LNCAP (cell line): ENCODE data around the gene PDPN.
A peak's percentile ranks its signal among the peaks of the same experiment; 100 is the strongest.

Experiments
- CTCF ChIP-seq: fragments of 450-650 bp; IDR thresholded peaks from 2 replicates; pipeline ENCODE4 v1.5.1; 2017; ENCODE audit warnings: mild to moderate bottlenecking

The PDPN gene

DNA sequence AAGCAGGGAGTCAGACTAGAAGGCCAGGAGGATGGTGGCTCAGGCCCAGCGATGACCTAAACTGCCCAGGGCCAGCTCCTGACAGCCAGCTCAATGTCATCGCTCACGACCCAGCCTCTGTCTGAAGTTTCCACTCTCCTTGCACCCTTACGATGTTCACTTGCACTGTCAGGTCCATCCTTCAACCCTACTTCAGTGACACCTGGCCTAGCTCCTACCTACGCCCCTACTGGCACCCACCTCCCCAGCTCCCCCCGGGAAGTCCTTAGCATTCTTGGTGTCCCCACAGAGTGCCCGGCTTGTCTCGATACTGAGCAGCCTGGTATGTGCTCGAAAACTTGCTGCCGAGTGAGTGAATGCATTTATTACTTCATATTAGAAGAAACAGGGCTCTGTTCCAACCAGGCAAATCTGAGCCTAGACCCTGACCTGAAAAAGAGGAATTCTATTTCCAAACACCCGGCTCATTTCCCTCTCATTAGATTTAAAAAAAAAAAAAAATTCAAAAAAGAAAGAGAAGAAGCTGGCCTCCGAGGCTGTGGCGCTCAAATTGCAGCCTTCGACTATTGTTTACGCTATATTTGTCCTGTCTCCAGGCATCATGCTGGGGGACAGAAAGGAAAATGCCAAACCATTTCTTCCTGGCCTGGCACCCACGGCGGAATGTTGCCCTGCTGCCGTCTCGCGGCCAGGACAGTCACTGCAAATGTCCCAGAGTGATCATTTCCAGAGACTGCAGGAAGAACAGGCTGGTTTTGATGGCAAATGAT lies 40.0 kb upstream of the PDPN start:
- peak; percentile 86 for TF ChIP-seq CTCF

DNA sequence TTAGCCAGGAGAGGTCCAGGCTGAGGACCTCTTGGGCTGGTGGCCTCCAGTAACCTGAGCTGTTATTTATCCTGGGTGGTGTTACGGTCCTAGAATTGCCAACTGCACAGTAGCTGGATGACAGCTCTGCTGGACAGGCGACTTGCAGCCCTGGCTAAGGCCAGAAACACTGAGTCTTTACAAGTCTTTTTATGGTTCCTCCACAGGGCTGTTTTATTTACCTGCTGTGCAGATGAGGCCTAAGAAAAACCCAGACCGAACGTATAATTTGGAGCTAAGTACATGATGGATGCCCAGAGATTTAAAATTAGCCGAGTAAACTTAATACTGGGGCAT lies 39.4 kb upstream of the PDPN start:
- TF ChIP-seq CTCF, result no peak; the same call in none of the 2 replicates

DNA sequence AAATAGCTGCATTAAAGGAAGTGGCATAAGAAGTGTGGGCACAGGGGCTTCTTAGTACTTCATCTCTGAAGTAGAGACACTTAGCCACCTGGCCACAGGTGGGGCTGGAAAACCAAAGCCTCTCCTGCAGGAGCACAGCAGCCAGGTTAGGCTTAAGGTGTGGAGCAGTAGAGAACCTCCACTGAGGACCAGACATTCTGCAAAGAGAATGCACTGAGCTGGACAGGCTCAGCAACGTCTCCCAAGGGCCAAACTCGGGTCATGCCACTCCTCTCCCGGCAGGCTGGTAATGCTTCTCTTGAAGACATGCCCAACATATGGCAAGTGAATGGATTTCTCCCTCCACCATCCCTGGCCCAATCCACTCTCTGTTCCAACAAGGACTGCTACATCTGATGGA lies 36.8 kb upstream of the PDPN start:
- TF ChIP-seq CTCF, result no peak

DNA sequence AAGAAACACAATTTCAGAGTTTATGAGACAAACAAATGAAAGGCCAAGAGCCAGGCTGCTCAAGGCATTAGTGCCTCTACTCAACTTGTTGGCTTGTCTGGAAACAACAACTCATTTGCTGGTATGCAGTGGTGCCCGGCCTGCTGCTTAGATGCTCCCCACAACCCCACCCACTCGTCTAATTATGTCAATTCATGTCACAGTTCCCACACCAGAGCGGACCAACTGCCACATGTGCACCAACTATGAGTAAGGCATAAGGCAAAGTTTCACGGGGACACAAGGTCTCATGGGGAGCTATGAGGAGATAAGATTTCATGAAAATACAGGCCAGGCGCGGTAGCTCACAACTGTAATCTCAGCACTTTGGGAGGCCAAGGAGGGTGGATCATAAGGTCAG lies 35.4 kb upstream of the PDPN start:
- no peak for TF ChIP-seq CTCF

- no peak for TF ChIP-seq CTCF
These were observed 34.6 kb upstream of the PDPN start for GRCh38 chr1:13549021-13549420.

GRCh38 chr1:13549521-13549920 lies 34.1 kb upstream of the PDPN start:
- no peak for TF ChIP-seq CTCF

- no peak for TF ChIP-seq CTCF
These were observed 33.0 kb upstream of the PDPN start for GRCh38 chr1:13550663-13551062.

DNA sequence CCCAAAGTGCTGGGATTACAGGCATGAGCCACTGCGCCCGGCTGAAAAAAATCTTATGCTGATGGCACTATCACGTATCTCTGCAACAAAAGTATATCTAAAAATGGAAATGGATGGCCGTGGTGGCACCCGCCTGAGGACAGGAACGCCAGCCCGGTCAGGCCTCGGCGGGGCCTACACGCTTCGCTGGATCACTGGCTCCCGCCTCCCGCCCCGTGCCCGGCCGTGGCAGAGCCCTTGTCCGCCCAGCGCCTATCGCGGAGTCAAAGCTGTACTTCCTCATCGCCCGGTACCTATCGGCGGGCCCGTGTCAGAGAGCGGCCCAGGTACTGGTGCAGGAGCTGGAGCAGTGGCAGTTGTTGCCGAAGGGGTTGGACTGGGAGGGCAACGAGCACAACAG lies 28.8 kb upstream of the PDPN start:
- TF ChIP-seq CTCF, result no peak
